ENCODE data around the gene DMD.

- TF ChIP-seq CTCF (conservative IDR thresholded peaks at IDR 0.05): no peak
- no peak for TF ChIP-seq EZH2 (IDR thresholded peaks at IDR 0.05; ENCODE audit: low read depth)
These were observed 1229.7 kb downstream of the DMD start for GRCh38 chrX:31981546-31982062.
